ENCODE results near the gene CALHM3. TPM values are rescaled to one million over a fixed set of nuclear protein-coding genes. Genes with fewer than 3 reads are reported as not detected.

Gene CALHM3
- total RNA-seq, 2 experiments from 2014 or later: not detected

- no peak for TF ChIP-seq CTCF (IDR thresholded peaks at IDR 0.05)
- Histone ChIP-seq H3K27ac (ENCODE audit: low read depth in 1 of 2, low read length in 2 of 2) (peak overlapping the region in 1 of 2 donors; percentile 49), H3K4me1 (ENCODE audit: insufficient read depth, low read length) (peaks cover 57% of the 10 kb centered on the region), H3K9me3 (ENCODE audit: control insufficient read depth in 1 of 2, insufficient read depth in 1 of 2, low read length in 2 of 2) (peaks cover 0 to 3% of the 10 kb centered on the region in 2 experiments), H3K27me3 (ENCODE audit: control insufficient read depth in 1 of 2, insufficient read depth in 2 of 2, low read length in 2 of 2) (no peaks in the 10 kb centered on the region), H3K4me3 (ENCODE audit: low read length) (peak overlapping the region; percentile 72), H3K36me3 (ENCODE audit: insufficient read depth, low read length) (peaks cover 19% of the 10 kb centered on the region)
- H3K36me3 Mint-ChIP-seq (ENCODE audit: low read depth): peaks cover 35% of the 10 kb centered on the region
- POLR2A ChIA-PET: interaction anchor here (0.8 to 1.7 kb wide), 4 partner anchors 18 to 57 kb away, joined by 3 to 5 read pairs (median 4); partner anchors contain the start of genes ATP5MK and PDCD11
- DNase-seq: no peak
- no peaks in the 10 kb centered on the region for H3K9me3 Mint-ChIP-seq
- CTCF ChIA-PET: no interaction called here
- H3K4me1 Mint-ChIP-seq (ENCODE audit: low read depth): peaks cover 36% of the 10 kb centered on the region
- H3K27ac Mint-ChIP-seq: peak overlapping the region; percentile 30
- no peaks in the 10 kb centered on the region for H3K27me3 Mint-ChIP-seq
- H3K4me3 Mint-ChIP-seq: peak overlapping the region; percentile 93
- intact Hi-C loops (cut with DNase I, micrococcal nuclease): loop anchor here in 1 of 2 experiments (2.0 kb wide), 1 partner anchor 18 kb away; no protein-coding TSS in a partner anchor
- ATAC-seq (ENCODE audit: poor library complexity): no peak
Observed at GRCh38 chr10:103452506-103453230, 26.4 kb downstream of the CALHM3 start.

GRCh38 chr10:103451831-103452505 lies 27.1 kb downstream of the CALHM3 start, which contains the start of gene CALHM2:
Gene CALHM2 (minus strand): TSS chr10:103452370. CDS start chr10:103449941, 2,429 bp downstream.
- intact Hi-C loops (cut with DNase I, micrococcal nuclease): loop anchor here in 1 of 2 experiments (2.0 kb wide), 1 partner anchor 19 kb away; no protein-coding TSS in a partner anchor
- Histone ChIP-seq H3K4me3 (ENCODE audit: low read length) (peak within 1 kb of the TSS; percentile 72), H3K27me3 (ENCODE audit: control insufficient read depth in 1 of 2, insufficient read depth in 2 of 2, low read length in 2 of 2) (no peaks in the 10 kb centered on the region), H3K9me3 (ENCODE audit: control insufficient read depth in 1 of 2, insufficient read depth in 1 of 2, low read length in 2 of 2) (peaks cover 0 to 3% of the 10 kb centered on the region in 2 experiments), H3K27ac (ENCODE audit: low read depth in 1 of 2, low read length in 2 of 2) (peak within 1 kb of the TSS; percentile 43 to 49), H3K4me1 (ENCODE audit: insufficient read depth, low read length) (peaks cover 64% of the 10 kb centered on the region), H3K36me3 (ENCODE audit: insufficient read depth, low read length) (peaks cover 26% of the 10 kb centered on the region)
- Mint-ChIP-seq H3K9me3 (no peaks in the 10 kb centered on the region), H3K27me3 (no peaks in the 10 kb centered on the region), H3K27ac (peak within 1 kb of the TSS; percentile 76), H3K36me3 (ENCODE audit: low read depth) (peaks cover 42% of the 10 kb centered on the region), H3K4me3 (peak within 1 kb of the TSS; percentile 93), H3K4me1 (ENCODE audit: low read depth) (peaks cover 36% of the 10 kb centered on the region)
- ATAC-seq (ENCODE audit: poor library complexity): peak; percentile 69
- CTCF ChIA-PET: interaction anchor here (2.0 kb wide), 1 partner anchor 25 kb away, joined by 6 read pairs; no protein-coding TSS in a partner anchor
- POLR2A ChIA-PET: interaction anchor here (0.8 to 1.7 kb wide), 5 partner anchors 15 to 56 kb away, joined by 3 to 5 read pairs (median 3); partner anchors contain the start of genes ATP5MK and PDCD11
- DNase-seq: peak; percentile 22 to 73 (median 52)
- TF ChIP-seq CTCF (IDR thresholded peaks at IDR 0.05): no peak

- Histone ChIP-seq H3K27me3 (ENCODE audit: control insufficient read depth in 1 of 2, insufficient read depth in 2 of 2, low read length in 2 of 2) (no peaks in the 10 kb centered on the region), H3K4me1 (ENCODE audit: insufficient read depth, low read length) (peaks cover 68% of the 10 kb centered on the region), H3K27ac (ENCODE audit: low read depth in 1 of 2, low read length in 2 of 2) (peak overlapping the region; percentile 43 to 49), H3K9me3 (ENCODE audit: control insufficient read depth in 1 of 2, insufficient read depth in 1 of 2, low read length in 2 of 2) (peaks cover 0 to 3% of the 10 kb centered on the region in 2 experiments), H3K4me3 (ENCODE audit: low read length) (peak overlapping the region; percentile 72), H3K36me3 (ENCODE audit: insufficient read depth, low read length) (peaks cover 34% of the 10 kb centered on the region)
- H3K36me3 Mint-ChIP-seq (ENCODE audit: low read depth): peaks cover 48% of the 10 kb centered on the region
- DNase-seq (peak; percentile 26 to 75 (median 48)), ATAC-seq (ENCODE audit: poor library complexity) (peak; percentile 75)
- POLR2A ChIA-PET: interaction anchor here (0.6 to 1.7 kb wide), 7 partner anchors 14 to 133 kb away, joined by 3 to 5 read pairs (median 4); partner anchors contain the start of genes ATP5MK, PDCD11 and TAF5
- H3K27me3 Mint-ChIP-seq: no peaks in the 10 kb centered on the region
- TF ChIP-seq CTCF (IDR thresholded peaks at IDR 0.05): no peak
- intact Hi-C loops (cut with DNase I, micrococcal nuclease): no loop called here
- CTCF ChIA-PET: interaction anchor here (0.6 to 2.0 kb wide), 2 partner anchors 10 to 25 kb away, joined by 3 to 6 read pairs; no protein-coding TSS in a partner anchor
- peaks cover 36% of the 10 kb centered on the region for H3K4me1 Mint-ChIP-seq (ENCODE audit: low read depth)
- H3K4me3 Mint-ChIP-seq: peak overlapping the region; percentile 93
- H3K27ac Mint-ChIP-seq: peak overlapping the region; percentile 76
- no peaks in the 10 kb centered on the region for H3K9me3 Mint-ChIP-seq
Observed at GRCh38 chr10:103451091-103451813, 27.8 kb downstream of the CALHM3 start.

All from CD4-positive, alpha-beta T cell (primary cell).